Medulla oblongata (tissue), 1 donor: ENCODE results near the gene GAL3ST2.
"Not testable (repeated sequence)": the region's sequence is repeated elsewhere in the genome, so short reads cannot be mapped to it uniquely, and the experiment has no call there.

Experiments used
- DNase-seq: peaks from one replicate; pipeline ENCODE4 v3.0.0-alpha.2; 2015; ENCODE audit errors: extremely low spot score

GAL3ST2 gene

DNA sequence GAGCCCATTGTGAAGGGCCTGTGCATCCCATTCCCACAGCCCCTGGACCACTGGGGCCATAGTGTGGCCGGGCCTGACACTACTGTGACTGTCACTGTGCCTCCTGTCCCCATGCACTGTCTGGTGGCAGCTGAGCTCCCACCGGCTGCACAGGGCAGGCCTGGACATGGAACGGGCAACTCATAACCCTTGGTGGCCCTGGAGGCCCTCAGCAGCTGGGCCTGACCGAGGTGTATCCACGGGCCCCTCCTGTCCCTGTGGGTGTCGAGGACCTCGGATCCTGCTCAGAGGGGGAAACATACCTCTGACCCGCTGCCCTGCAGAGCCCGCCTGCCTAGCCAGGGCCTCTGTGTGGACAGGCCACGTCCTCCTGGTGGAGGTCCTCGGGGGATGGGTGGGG, 7.8 kb upstream of the GAL3ST2 start:
- DNase-seq, result no peak

DNA sequence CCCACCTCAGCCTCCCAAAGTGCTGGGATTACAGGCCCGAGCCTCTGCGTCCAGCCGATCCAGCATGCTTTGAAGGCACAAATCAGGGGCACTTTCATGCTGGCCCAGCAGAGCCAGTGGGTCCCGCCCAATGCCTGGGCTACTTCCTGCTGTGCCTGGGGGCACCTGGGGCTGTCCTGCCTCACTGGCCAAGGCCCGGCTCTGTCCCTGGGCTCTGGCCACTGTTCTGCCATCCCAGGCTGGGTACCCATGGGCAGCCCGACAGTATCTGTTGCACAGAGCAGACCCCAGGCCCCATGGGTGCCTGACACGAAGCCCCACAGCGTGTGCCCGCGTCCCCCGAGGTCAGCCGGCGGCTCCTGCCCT, 6.8 kb upstream of the GAL3ST2 start:
- no peak for DNase-seq

DNA sequence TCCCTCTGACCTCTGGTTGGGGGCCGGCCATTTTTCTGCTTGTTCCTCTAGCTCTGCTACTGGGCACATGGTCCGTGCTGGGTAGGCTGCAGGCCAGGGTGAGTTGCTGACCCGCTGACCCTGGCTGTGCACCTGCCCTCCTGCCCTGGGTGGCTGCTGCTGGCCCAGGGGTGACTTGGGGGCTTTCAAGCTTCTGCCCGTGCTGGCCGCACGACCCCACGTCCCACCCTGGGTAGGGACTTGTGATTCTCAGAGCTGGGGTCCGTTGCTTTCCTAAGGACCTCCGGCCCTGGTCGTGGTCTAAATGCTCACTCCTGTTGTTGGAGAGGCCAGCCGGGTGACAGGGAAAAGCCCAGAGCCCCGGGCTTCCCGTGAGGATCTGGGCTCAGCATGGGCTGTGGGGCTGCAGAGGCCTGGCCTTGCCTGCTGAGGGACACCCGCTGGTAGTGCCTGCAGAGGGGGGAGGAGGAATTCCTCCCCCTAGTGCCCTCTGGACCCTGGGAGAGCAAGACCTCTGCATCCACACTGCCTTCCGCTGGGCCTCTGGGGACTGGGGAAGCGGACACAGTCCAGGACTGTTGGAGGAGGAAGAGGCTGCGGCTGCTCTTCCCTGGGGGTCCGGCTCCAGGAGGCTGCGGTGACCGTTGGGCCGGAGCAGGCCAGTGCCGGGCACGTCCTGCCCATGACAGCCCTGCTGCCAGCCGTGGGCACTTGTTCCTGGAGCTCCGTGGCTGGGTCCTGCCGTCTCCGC, 6.3 kb upstream of the GAL3ST2 start:
- DNase-seq, result no peak

DNA sequence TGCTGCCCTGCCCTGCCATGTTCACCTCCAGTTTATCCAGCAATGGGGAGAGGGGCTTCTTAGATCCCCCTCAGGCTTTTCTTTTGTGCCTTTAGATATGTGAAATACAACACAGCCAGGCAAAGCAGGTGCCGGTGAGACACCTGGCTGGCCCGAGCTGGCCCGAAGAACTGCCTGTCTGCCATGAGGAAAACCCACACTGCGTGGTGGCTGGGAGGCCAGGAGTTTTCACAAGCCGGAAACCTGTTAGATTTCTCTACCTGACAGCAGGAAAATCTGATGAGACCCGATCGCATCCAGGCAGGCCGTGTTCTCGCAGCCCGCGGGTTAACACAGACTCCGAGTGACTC, 5.7 kb upstream of the GAL3ST2 start:
- no peak for DNase-seq

DNA sequence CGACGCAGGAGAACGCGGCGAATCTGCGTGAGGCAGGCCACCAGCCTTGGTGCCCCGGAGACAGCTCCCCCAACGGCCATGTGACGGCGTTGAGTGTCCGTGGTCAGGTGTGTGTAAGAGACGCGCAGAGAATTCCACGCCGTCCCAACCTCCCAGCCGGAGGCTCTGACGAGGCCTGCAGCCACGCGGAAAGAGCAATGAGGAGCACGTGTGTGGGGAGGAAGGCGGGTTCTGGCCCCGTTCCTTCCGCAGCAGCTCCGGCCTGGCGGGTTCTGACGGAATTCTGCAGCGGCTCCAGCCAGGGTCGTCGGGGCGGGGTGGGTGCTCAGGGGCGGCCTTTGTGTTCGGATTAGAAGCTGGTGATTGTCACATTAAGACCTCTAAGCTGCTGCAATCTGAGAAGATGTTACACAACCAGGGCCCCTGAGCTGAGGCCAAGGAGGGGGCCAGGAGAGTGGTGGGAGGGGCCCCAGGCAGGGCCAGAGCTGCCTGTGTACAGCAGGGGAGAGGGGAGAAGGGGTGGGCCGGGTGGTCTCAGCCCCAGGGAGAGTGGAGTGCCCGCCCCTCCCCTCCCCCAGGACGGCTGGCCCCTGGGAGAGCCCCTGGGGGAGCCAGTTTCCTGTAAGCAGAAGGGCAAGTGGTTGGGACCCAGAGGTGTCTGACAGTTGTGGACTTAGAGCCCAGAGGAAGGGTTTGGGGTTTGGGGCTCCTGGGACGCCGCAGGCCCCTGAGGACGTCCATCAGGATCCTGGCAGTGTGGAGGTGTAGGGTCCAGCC, 5.1 kb upstream of the GAL3ST2 start:
- DNase-seq, result no peak

DNA sequence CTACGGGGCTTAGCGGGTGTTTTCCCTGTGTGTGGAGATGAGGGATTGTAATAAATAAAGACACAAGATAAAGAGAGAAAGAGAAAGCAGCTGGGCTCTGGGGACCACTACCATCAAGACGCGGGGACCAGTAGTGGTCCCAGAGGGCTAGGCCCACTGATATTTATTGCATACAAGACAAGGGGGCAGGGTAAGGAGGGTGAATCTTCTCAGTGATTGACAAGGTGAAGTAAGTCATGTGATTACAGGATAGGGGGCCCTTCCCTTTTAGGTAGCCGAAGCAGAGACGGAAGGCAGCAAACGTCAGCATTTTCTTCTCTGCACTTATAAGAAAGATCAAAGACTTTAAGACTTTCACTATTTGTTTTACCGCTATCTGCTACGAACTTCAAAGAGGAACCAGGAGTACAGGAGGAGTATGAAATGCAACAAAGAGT, 4.5 kb upstream of the GAL3ST2 start:
- DNase-seq, result no peak

DNA sequence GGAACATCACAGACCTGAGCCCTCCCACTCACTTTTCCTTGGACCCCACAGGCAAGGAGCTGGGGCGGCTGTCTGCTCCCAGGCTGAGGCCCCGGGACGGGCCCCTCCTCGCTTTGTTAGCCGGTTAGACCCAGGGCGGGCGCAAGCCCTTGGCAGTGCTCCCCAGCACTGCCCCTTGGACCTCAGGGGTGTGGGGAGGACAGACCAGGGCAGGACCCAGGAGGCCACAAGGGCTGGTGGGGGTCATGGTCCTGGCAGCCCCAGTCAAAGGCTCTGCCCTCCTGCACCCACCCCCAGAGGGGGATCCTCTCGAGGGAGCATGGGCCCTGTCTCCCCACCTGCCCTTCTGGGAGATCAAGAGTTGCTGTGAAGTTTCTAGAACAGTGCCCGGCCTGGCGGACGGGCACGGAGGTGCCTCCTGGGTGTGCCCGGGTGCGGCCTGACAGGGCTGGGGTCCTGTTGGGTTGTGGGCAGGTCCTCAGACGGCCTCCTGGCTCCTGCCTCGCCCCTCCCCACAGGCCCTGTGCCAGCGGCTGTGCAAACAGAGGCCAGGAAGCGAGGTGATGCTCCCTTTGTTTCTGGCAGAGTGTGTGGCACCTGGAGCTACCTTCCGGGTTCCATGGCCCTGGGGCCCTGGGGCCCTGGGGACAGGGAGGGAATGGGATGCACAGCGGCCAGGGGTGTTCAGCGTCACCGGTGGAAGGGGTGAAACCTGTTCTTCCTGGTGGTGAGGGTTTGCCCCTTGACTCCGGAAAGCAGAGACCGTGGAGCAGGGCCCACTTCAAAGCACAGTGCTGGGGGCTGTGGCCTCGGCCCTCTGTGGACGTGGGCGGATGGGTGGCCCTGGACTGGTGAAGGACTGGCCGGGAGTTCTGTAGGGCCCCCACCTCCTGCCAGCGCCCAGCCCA, 2.9 kb upstream of the GAL3ST2 start:
- DNase-seq, result no peak

DNA sequence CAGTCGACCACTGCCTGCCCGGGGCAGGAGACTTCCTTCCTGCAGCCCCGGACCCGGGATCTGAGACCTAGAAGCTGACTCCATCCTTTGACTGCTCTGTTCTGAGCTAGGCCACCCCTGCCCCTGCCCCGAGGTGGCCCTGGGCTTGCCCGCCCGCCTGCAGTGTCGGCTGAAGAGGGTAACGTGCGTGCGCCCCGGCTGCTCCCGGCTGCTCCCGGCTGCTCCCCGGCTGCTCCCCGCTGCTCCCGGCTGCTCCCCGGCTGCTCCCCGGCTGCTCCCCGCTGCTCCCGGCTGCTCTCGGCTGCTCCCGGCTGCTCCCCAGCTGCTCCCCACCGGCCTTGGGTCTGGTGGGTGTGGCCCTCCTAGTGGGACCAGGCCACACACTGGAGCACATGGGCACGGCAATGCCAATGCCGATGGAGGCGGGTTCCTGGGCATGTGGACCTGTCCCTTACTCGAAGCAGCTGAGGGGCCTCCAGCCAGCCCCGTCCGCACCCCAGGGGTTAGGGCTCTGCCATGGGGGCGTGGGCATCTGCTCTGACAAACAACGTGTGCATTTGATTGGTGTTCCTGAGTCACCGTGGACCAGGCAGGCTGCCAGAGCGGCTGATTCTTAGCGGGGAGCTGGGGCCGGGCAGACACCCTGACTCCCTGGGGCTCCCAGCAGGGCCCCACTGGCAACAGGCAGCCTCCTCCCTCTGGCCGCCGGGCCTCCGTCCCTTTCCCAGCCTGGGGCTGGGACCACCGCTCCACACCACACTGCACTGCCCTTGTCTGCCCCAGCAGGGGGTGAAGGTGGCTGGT, 2.0 kb upstream of the GAL3ST2 start:
- no peak for DNase-seq

DNA sequence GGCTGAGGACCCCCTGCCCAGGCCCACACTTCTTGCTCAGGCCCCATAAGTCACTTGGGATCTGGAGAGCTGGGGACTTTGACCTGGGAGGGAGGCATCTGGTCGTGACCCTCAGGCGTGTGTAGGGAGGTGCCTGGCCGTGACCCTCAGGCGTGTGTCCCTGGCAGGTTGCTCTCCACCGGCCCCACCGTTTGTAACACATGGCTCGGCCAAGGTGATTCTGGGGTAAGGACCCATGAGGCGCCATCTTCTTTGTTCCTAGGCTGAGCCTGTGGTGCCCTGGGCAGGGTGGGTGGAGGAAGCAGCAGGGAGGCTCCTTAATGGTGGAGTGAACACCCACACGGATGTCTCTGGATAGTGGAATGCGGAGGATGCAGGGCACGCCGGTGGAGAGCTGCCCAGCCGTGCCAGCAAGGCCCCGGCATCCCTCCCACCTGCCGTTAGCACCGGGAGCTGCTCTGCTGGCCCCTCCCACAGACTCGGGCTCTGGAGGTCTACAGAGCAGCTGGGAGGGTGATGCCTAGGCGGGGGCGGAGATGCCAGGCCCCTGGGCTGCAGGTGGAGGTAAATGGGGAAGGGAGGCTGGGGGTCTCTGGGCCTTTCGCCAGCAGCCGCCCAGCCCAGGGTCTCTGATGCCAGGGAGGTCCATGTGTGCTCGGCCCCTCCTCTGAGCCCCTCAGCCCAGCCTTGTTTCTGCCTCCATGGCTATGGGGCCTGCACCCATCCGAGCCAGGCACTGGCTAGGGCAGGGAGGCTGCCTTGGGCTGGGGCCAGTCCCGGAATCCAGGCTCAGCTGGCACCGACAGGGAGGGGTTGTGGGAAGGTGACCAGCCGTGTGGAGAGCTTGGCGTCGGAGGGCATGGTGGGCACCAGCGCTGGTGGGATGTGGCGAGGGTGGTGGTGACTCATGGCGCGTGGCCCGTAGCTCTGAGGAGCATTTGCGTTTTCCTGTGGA, 1.1 kb upstream of the GAL3ST2 start:
- DNase-seq, result no peak

DNA sequence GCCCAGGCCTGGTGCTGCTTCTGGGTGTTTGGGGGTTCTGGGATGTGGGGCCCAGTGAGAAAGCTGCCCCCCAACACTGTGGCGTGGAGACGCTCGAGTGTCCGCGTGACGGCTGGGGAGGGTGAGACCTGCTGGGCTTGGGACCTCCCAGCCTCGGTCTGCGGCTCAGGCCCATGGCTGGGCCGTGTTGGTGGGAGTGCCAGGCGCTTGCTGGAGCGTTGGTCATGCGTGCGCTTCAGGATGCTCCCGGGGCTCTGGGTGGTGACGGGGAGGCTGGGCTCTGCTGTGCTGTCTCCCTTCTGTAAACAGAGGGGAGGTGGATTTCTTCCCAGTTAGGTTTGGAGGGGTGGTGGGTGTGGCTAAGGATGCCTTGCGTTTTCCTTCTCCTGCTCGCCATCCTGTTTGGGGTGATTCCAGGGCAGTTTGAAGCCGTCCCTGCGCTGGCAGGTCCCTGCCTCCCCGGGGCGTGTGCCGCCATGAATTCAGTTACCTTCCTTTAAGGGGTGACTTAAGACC, 606 bp downstream of the GAL3ST2 start:
- no peak for DNase-seq

DNA sequence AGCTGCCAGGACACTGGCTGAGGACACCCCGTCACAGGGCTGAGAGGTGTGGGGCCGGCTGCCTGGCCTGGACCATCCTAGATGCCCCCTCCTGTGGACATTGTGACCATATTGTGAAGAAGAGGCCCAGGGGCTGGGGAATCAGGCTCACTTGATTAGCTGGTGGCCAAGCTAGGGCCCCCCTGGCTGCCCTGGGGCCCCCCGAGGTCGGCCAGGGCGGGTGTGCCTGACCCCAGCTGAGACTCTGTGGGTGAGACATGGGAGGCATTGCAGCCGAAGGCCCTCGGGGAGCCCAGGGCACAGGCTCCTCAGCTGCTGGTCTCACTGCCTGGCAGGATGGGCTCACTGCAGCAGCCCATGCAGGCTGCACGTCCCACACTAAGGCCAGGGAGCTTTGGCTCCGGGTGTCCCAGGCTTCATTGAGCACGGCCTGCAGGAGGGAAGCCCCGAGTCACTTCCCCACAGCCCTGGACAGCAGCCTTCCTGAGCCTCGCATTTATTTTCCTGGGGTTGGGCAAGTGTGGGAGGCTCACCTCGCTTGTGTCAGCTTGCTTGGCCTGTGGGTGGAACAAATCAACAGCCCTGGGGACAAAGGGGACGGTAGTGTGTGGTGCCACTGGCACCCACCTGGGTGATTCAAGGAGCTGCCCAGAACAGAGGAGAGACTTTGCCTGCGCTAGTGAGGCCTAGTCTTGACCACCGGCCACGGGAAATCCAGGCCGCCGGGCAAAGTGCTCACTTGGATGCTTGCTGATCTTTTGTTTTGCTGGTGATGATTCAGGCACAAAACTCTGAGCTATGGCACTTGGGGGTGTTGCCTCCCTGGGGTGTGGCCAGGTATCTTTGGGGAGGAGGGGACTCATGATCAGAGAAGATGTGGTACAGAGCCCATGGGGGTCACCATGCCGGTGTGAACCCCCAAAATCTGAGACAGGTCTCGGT, 1.3 kb downstream of the GAL3ST2 start:
- DNase-seq, result no peak

DNA sequence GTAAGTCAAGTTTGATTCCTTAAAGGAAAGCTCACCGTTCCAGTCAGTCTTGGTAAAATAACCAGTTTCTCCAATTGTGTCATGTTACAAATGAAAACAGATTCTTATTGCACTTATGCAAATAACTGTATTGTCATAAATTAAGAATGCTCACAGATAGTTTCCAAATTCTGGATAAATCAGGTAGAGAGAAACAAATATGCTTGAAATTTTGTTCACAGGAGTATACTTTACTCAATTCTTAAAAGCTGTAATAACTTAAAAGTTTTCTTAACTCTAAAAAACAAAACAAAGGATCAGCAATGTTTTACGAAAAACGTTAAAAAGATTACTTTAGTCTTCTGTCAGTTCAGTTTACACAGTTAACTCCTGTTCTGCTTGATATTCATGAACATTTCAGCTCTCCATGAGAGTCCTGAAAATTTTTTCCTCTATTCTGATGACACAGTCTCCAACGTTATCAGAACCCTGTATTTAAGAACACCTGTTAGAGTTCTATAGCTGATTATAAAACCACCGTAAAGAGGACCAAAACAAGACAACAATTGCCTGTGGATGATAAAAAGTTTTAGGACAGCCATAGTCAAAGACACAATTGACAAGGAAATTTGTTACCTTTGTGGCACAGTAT, 4.4 kb downstream of the GAL3ST2 start:
- no peak for DNase-seq

DNA sequence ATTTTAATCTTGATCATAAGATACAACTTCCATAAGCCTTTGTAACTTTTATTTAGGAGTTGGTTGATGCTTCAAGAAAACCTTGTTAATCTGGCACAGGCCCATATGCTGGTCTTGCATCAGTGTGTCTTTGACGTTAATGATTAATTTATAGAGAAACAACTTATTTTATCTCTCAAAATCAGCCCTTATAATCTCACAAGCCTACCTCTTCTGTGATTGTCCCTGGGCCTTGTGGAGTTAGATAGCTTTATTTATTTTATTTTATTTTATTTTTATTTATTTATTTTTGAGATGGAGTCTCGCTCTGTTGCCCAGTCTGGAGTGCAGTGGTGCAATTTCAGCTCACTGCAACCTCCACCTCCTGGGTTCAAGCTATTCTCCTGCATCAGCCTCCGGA, 5.4 kb downstream of the GAL3ST2 start:
- not testable (repeated sequence) for DNase-seq

DNA sequence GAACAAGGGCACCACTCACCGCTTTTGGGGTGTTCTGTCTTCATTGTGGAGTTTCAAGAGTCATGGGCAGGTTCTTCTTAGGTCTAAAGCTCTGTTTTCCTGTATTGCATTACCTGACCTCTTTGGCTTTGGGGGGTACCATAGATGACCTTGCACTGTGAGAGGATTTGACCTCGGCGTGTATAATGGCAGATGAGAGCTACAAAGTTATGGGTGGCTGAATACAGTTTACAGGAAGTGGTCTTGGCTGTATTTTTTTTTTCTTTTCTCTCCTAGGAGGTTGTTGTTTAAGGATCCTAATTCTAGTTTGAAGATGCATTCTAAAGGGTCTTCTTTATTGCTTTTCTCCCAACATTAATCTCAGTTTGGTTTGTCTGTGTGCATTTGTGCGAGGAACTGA, 11.5 kb downstream of the GAL3ST2 start:
- no peak for DNase-seq

DNA sequence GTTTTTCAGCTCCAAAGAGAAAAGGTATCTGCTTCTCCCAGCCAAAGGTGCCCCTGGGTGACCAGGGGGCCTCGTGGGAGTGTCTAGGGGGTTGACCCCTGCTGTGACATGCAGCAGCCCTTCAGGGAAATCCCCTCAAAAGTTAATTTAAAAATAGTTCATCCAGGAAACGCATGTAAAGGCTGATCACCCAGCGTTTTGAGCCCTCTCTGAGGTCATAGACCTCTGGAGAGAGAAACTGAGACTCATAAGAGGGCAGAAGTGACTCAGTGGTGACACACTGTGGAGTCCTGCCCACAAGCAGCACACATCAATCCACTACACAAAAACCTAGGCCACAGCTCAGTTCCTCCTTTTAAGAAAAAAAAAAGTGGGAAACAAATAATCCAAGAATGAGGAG, 11.9 kb downstream of the GAL3ST2 start:
- no peak for DNase-seq

DNA sequence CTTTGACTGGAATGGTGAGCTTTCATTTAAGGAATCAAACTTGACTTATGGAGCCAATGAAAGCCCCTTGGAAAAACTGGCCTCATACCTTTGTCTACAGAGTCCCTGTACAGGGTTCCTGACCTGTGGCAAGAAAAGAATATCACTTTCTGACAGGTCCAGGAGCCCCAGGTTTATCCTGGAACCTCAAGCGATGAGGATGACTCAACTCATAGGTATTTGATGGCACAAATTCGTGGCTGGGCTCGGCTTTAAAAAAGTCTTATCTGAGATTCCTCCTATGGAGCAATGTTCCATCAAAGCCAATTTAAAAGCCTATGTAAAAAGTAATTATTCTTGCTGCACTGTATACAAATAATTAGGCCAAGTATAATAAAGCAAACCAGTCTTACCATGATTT, 14.8 kb downstream of the GAL3ST2 start:
- DNase-seq, result not testable (repeated sequence)

DNA sequence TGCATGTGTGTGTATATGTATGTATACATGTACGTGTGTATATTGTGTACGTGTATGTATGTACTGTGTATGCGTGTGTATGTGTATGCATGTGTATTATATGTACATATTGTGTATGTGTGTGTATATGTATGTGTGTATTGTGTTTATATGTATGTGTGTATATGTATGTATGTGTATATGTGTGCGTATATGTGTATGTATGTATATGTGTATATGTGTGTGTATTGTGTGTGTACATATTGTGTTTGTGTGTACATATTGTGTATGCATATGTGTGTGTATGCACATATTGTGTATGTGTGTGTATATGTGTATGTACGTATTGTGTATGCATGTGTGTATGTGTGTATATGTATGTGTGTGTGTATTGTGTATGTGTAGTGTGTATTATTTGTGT, 16.8 kb downstream of the GAL3ST2 start:
- no peak for DNase-seq

DNA sequence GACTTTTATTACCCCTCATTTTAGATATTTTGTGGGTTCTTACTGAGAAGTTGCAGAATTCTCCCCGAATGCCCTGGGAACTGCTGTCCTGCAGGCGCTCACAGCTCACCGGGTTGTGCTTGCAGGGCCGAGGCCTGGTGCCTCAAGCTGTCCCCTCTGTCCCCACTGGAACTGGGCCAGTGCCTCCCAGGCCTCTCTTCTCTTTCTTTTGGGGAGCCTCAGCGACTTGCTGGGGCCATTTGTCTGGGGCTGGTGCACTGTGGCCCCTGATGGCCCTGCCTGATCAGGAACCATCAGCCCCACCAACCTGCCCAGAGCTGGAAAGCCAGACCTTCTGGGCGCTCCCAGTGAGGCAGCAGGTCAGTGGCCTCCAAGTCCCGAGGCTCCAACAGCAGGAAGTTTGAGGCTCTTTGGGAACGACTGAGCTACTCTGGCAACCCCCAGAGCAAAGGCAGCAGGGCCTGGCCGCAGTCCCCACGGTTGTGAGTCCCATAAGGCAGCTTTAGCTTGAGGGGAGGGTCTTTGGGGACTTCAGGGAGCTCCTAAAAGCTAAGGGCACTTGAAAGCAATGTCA, 17.7 kb downstream of the GAL3ST2 start:
- DNase-seq, result no peak
